ENCODE measurements around the gene CDC20.

The CDC20 gene

GRCh38 chr1:43339584-43340232 lies 19.1 kb upstream of the CDC20 start:
- H3K4me3 ChIP-seq (replicated peaks in 1 of 2; ENCODE audit: low read depth in 2 of 2, low read length in 2 of 2): no peak overlapping the region
- no peak for DNase-seq (ENCODE audit: low read depth in 2 of 2)
- no peak for TF ChIP-seq CTCF (IDR thresholded peaks at IDR 0.05; ENCODE audit: low read depth, low read length)

GRCh38 chr1:43340559-43340958 lies 18.2 kb upstream of the CDC20 start:
- DNase-seq (ENCODE audit: low read depth in 2 of 2): no peak
- no peak for TF ChIP-seq CTCF (IDR thresholded peaks at IDR 0.05; ENCODE audit: low read depth, low read length)
- no peak overlapping the region for H3K4me3 ChIP-seq (replicated peaks in 1 of 2; ENCODE audit: low read depth in 2 of 2, low read length in 2 of 2)

- DNase-seq (ENCODE audit: low read depth in 2 of 2): peak in 1 of 2 donors; percentile 26
- H3K4me3 ChIP-seq (replicated peaks in 1 of 2; ENCODE audit: low read depth in 2 of 2, low read length in 2 of 2): no peak overlapping the region
- no peak for TF ChIP-seq CTCF (IDR thresholded peaks at IDR 0.05; ENCODE audit: low read depth, low read length)
These were observed 14.4 kb upstream of the CDC20 start for GRCh38 chr1:43344267-43344850.

- H3K4me3 ChIP-seq (replicated peaks in 1 of 2; ENCODE audit: low read depth in 2 of 2, low read length in 2 of 2): no peak overlapping the region
- no peak for TF ChIP-seq CTCF (IDR thresholded peaks at IDR 0.05; ENCODE audit: low read depth, low read length)
- DNase-seq (ENCODE audit: low read depth in 2 of 2): peak in 1 of 2 donors; percentile 20
These were observed 13.7 kb upstream of the CDC20 start for GRCh38 chr1:43345120-43345519.

- TF ChIP-seq CTCF (IDR thresholded peaks at IDR 0.05; ENCODE audit: low read depth, low read length): no peak
- DNase-seq (ENCODE audit: low read depth in 2 of 2): no peak
- no peak overlapping the region for H3K4me3 ChIP-seq (replicated peaks in 1 of 2; ENCODE audit: low read depth in 2 of 2, low read length in 2 of 2)
These were observed 12.1 kb upstream of the CDC20 start for GRCh38 chr1:43346636-43347035.

GRCh38 chr1:43348343-43348808 lies 10.4 kb upstream of the CDC20 start:
- no peak for TF ChIP-seq CTCF (IDR thresholded peaks at IDR 0.05; ENCODE audit: low read depth, low read length)
- peak in 1 of 2 donors; percentile 15 for DNase-seq (ENCODE audit: low read depth in 2 of 2)
- peak overlapping the region; percentile 45 to 54 for H3K4me3 ChIP-seq (replicated peaks in 1 of 2; ENCODE audit: low read depth in 2 of 2, low read length in 2 of 2)
